Measurements from ENCODE around the gene COX19.
"Not testable (repeated sequence)": the region's sequence is repeated elsewhere in the genome, so short reads cannot be mapped to it uniquely, and the experiment has no call there.

COX19 gene

DNA sequence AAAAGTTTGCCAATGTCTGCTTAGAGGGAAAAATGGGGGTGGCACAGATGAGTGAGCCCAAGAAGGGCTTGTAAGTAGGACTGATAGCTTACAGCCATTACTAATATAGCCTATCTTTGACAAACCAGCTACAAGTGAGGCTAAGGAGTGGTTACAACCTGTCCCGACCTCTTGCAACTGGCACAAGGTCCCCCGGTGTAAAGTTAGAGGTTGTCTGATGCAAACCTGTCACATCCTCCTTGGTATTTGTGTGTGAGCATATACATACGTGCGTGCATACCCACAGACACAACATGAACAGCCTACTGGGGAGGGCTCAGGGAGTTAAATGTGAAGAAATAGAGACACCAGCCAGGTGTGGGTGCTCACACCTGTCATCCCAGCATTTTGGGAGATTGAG is 35.5 kb downstream of the COX19 start:
- DNase-seq: no peak

DNA sequence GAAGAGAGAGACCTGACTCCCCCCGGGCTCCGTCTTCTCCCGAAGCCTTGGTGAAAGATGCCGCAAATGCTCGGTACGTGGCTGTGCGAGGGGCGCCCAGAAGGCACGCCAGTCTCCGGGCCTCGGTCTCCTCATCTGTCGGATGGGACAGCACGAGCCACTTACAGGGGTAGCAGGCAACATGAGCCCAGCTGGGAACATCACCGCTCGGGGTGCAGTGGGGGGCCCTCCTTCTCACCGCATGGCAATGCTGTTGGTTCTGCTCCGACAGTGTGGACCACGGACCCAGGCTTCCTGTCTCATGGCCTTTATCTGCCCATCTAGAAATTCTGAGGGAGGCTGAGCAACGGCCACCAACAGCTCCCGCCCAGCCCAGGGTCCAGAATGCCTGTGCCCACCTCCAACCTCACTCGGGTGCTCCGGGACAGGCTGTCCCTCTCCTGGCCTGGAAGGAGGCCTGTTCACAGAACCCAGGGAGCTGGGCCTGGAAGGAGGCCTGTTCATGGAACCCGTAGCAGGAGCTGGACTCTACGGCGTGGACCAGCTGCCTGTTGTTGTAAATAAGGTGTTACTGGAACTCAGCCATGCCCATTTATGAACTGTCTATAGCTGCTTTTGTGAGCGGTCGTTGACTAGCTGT is 36.7 kb downstream of the COX19 start:
- no peak for DNase-seq

DNA sequence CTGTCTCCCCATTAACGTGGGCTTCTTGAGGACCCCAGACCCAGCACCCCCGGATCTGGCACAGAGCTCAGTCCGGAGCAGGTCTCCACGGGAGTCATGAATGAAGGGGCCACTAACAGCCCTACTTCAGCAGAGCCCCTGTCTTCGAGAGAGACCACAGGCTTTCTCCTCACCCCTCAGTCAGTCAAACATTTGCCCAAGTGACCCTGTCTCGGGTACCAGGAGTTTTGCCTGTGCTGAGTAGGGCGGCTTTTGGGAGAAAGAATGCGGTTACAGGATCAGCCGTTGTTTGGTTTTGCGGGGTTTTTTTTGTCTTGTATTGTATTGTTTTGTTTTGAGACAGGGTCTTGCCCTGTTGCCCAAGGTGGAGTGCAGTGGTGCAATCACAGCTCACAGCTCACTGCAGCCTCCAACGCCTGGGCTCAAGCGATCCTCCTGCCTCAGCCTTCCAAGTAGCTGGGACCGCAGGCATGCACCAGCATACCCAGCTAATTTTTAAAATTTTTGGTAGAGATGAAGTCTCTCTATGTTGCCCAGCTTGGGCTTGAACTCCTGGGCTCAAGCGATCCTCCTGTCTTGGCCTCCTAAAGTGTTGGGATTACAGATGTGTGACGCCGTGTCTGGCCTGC is 37.4 kb downstream of the COX19 start:
- no peak for DNase-seq

DNA sequence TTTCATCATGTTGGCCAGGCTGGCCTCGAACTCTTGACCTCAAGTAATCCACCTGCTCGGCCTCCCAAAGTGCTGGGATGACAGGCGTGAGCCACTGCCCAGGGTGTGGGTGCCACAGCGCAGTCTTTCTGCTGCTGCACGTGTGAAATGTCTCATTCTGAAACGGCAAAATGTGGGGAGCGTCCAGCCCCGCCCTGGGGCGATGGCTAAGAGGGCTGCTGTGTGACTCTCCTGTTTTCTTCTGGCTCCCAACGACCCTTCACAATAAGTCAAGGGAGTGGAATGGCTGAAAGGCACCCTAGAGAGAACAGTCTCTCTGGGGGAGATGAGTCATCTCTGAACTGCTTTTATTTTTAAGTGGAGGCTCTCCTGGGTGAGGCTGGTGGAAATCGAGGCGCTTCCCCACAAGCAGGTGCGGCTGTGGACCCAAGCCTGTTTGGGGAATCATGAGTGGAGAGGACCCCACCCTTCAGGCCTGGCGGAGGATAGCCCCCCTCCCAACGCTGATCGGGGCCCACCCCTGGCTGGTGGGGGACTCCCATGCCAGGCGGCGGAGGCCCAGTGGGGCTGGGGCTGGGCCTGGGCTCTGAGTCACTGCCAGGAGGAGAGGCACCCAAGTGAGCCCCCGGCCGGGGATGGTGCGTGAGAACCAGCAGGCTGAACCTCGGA is 38.8 kb downstream of the COX19 start:
- DNase-seq: no peak

DNA sequence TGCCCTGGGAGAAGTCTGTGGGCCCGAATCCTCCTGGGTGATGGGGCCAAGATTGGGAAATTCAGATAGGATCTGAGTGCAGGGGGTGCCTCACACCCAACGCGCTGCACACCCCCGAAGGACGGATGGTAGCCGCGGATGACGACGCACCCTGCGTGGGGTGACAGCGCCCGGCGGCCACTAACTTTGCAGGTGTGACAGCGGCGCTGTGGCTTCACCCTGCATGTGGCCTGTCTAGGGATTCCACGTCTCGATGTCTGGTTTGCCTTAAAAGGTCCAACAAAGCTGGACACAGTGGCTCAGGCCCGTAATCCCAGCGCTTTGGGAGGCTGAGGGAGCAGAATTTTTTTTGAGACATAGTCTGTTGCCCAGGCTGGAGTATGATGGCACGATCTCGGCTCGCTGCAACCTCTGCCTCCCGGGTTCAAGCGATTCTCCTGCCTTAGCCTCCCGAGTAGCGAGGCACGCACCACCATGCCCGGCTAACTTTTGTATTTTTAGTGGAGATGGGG is 39.4 kb downstream of the COX19 start:
- no peak for DNase-seq

DNA sequence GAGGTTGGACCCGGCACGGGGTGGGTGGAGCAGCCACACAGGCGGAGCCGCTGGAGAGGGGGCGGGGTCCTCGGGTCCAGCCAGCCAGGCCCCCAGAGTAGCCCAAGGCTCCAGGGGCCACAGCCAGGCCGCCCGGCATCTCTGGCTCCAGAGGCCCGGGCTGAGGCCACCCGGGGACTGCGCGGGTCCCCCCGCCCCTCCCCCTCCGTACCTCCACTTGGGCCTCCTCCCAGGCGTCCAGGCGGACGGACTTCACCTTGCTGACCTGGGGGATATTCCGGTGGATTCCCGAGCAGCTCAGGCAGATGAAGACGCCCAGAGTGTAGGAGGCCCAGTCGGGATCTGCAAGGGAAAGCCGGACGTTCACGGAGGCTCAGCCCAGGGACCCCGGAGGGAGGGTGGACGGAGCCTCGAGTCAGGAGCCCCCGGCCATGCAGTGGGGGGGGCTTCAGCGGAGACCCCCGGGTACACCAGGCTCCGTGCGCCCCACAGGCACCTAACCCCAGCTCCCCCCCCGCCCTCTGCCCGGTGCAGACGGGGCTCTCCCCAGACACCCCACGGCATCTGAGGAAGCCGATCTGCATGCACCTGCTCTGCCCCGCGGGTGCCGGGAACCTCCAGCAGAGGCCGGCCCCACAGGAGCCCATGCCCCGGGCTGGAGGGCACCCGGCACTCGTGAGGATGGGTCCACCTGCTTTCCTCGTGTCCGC is 40.0 kb downstream of the COX19 start:
- no peak for DNase-seq

DNA sequence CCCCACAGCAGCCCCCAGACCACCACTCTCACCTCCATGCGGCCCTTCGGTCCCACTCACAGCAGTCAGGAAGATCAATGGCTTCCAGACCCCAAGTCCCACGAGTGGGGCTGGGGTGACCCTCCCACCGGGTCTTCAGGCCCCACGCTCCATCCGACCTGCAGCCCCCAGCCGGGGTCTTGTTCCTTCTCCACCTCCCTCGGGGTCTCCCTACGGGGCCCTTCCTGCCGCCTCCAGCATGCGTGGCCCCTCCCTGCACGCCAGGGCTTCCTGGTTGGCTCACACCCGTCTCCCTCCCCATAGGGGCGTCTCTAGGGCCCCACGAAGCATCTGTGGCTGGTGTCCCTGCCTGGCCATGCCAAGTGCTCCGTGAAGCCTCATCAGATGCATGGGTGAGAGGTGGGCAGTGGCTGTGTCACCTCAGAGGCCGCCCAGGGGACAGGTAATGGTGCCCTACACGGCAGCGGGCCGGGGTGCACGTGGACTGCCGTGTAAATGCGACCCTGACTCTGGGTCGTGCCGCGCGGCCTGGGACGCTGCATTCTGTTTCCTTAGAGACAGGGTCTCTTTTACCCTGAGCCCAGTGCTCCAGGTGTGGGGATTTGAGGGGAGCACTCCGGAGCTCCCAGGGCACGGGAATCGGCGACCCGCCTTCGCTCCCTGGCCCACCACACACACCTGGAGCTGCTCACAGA is 40.7 kb downstream of the COX19 start:
- no peak for DNase-seq

DNA sequence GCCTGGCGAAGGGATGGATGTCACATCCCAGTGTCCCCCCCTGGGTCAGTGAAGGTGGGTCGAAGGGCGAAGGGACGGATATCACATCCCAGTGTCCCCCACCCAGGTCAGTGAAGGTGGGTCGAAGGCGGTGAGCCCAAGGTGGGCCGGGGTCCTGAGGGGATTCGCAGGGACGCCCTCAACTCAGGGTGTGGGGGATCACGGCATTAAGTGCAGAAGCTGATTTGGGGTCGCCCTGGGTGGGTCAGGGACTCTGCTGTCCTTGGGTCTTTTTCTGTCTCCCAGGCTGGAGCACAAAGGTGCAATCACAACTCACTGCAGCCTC is 42.7 kb downstream of the COX19 start:
- DNase-seq: no peak

DNA sequence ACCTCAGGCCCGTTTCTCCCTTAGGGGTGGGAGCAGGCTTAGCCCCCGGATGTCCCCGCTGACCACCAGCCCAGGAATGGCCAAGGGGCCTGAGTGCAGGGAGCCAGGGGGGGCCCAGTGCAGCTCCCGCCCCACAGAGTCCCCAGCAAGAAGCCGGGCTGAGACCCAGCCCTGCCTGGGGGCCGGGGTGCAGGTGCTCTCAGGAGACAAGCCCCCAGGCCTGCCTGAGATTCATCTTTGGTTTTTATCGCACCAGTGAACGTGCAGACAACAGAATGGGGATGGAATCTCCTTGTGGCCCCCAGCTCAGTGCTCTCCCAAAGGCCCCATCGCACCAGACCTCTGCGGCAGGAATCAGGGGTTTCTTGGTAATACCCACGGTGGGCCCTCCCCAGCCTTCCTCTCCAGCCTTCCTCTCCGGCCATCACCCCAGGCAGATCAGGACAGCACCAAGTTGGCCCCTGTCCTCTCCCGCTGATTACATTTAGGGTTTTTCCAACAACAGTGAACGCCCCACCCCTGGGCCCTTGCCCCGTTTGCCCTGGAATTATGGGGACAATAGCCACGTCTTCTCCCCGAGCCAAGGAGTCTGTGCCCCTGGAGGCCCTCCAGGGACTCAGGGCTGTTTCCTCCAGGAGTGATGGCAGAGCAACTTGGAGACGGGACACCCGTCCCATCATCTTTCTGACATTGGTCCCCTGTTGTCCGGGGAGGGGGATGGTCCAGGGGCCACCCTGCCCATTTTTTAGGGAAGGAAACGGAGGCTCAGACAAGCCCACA is 43.3 kb downstream of the COX19 start:
- DNase-seq: no peak

DNA sequence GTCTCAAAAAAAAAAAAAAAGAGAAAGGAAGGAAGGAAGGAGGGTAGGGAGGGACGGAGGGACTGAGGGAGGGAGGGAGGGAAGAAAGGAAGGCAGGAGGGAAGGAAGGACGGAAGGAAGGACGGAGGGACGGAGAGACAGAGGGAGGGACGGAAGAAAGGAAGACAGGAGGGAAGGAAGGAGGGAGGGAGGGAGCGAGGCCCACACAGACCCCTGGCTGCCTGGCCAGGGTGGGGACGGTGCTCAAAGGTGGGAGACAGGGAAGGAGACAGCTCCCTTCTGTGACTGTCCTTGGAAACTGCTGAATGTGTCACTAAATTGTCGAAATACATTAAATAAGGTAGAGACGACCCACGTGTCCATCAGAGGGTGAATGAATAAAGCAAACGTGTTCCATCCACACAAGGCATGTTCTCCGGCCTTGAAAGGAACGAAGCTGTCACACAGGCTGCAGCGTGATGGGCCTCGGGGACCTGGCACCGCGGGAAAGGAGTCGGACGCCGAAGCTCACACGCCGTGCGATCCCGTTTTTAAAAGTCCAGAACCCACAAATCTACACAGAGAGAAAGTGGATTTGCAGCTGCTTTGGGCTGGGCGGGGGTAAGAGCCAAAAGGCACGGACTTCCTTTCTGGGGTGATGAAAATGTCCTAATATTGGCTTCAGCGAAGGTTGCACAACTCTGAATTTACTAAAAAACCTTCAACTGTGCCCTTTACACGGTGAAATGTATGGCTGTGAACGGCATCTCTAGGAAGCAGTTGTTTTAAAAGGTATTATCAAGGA is 44.2 kb downstream of the COX19 start:
- DNase-seq: no peak

DNA sequence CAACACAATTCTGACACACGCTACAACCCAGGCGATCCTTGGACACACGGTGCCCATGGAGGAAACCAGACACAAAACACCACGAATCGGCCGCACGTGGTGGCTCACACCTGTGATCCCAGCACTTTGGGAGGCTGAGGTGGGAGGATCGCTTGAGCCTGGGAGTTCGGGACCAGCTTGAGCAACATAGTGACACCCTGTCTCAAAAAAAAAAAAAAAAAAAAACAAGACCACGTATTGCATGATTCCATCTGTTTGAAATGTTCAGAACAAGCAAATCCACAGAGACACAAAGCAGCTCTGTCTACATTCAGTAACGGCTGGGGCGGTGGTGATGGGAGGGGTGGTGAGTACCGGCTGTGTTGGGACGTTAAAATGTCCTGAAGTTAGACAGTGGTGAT is 46.0 kb downstream of the COX19 start:
- DNase-seq: no peak

DNA sequence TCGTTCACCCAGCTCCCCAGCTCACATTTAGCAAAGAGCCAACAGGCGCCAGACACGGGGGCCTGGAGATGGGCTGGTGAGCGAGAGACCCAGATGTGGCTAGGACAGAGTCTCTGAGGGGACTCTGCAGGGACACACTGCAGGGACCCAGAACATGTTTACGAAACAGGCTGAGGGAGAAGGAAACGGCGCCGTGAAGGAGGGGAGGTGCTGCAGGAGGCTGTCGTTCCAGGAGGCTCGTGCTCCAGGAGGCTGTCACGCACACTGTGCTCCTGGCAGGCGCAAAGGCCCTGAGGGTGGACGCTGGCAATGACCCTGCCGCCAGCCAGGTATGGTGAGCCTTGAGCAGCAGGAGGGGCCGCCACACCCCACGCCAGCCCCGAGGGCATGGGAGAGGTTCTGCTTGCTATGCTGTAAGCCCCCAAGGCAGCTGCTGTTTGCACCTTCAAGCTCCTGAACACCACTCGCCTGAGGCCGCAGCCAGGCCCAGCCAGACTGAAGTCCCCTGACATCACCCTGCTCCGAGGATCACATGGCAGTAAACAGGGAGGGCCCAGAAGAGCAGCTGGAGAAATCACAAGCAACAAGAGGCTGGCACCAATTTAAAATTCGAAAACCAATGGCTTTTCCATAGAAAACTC is 48.2 kb downstream of the COX19 start:
- DNase-seq: no peak

DNA sequence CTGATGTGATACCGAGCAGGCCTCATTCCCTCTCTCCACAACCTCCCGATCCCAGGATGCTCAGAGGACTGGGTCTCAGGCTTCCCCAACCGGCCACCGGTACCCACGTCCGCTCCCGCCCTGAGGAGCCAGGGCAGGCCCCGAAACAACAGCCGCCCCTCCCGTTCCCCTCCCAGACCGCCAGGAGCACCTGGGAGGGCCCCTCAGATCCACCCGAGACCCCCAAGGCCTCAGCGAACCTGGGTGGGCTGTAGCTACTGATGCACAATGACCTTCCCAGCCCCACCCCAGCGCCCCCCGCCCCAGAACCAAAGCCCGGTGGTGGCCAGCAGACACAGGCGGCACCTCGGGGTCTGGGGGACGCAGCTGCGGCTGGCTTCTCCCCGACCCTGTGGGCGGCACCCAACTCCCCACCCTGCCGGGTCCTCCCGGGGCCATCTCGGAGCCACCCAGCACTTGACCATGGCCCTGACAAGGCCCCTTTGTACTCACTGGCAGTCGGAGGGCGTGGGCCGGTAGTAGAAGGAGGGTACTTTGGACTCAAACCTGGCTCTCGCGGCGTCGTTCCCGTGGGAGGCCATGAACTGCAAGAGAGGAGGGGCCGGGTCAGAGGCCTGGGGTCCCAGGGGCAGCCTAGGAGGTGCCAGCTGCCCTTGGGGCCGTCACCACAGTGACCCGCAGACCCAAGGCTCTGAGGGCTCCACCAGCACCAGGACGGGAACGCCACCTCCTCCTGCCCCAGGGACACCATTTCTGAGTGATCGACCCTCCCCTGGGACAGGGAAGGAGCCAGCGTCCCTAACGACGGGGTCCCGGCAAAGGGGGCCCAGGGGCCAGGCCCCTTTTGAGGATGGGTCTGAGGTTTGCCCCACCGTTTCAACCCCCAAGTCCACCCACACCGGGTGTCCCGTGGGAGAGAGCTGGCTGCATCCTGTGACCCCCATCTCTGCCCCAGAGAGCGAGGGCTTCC is 49.0 kb downstream of the COX19 start:
- DNase-seq: no peak

DNA sequence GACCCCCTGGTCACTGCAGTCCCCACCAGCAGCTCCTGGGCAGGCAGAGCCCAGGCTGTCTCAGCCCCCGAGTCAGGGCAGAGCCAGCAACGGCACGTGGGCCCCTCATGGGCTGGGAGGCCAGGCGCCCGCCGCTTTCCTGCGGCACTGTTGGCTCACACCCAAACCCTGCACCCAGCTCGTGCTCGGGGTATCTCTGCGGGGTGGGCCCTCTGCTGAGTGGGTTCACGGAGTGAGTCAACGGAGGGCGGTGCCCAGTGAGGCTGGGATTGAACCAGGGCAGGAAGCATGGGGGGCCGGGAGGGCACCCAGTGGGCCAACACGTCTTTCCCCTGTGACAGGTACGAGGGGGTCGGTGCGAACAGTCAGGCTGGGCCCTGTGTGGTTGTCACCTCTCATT is 49.7 kb downstream of the COX19 start:
- DNase-seq: no peak

DNA sequence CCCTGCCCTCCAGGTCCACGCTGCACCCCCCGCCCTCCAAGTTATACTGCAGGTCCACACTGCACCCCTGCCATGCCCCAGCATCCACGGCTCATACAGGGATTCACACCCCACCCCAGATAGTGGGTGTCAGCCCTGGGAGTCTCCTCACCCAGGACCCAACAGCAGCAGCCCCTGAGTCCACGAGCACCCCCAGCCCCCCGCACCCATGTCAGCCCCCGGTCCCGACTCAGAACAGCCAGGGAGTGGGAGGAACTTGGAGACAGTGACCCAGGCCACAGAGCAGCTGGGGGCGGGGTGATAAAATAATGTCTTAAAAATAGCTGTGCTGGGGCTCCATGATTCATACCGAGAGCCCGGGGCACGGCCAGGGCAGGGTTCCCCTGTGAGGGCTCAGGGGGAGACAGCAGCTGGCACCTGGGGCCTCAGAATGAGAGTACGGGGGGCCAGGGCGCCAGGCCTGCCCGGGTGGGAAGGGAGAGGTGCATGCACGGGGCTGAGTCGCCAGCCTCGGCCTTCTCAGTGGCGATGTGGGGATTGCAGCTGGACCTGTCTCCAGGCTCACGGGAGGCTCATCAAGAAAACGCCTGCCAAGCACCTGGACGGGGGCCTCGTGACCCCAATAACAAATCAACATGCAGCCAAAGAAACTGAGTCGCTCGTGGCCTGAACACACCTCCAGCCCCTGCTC is 50.7 kb downstream of the COX19 start:
- no peak for DNase-seq

DNA sequence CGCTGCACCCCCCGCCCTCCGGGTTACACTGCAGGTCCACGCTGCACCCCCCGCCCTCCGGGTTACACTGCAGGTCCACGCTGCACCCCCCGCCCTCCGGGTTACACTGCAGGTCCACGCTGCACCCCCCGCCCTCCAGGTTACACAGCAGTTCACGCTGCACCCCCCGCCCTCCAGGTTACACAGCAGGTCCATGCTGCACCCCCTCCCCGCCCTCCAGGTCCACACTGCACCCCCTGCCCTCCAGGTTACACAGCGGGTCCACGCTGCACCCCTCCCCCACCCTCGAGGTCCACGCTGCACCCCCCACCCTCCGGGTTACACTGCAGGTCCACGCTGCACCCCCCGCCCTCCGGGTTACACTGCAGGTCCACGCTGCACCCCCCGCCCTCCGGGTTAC is 51.3 kb downstream of the COX19 start:
- not testable (repeated sequence) for DNase-seq

DNA sequence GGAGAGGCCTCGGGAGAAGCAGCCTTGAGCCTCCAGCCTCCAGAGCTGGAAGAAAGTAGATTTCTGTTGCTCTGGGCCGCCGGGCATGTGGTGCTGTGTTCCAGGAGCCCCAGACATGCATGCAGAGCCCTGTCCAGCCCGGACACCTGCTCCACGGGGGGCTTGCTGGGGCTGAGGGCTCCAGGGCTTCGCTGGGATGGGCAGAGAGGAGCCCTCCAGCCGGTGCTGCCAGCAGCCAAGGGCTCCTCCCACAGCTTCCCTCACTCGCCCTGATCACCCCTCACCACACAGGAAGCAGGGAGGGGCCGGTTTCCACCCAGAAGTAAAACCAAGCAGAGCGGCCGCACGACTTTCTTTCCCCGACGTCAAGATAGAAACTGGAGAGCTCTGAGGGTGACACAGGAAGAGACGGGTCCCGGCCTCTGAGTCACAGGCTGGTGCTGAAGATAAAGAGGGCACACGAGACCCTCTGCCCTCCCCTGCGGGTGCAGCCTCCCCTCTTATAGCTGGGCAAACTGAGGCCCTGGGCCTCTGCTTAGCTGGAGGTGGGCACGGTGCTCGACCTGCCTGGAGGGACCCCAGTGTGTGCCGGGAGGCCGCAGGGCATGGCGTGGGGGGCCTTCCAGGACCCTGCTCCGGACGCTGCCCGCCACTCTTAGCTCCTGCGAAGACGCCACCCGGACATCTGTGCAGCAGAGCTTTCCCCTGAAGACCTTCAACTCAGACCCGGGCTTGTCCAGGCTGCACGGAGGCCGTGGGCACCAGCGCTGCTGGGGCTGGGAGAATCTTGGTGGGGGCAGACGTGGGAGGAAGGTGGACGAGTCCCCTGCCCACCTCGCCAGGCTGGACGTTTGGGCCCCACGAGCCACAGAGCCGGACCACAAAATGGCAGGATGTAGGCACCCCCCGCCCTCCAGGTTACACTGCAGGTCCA is 52.0 kb downstream of the COX19 start:
- DNase-seq: no peak

All from NCI-H187 (cell line).